HG03039 (cell line): ENCODE results near the gene CASP4.

Experiments used
- ATAC-seq: cut with Tn5 transposase; IDR thresholded peaks from one replicate; pipeline ENCODE4 v1.9.1; 2021; ENCODE audit warnings: mild to moderate bottlenecking, moderate library complexity; ENCODE audit not compliant: unreplicated experiment

Gene CASP4

GRCh38 chr11:104895634-104896033, 72.7 kb downstream of the CASP4 start:
- no peak for ATAC-seq

GRCh38 chr11:104893876-104894275, 74.5 kb downstream of the CASP4 start:
- ATAC-seq, result no peak
